ENCODE results near the gene MATN3.

MATN3 gene

GRCh38 chr2:19993731-19994130 lies 18.7 kb downstream of the MATN3 start:
- DNase-seq, result no peak

- DNase-seq, result no peak
Measured at GRCh38 chr2:19991895-19992294, 20.6 kb downstream of the MATN3 start.

- no peak for DNase-seq
Measured at GRCh38 chr2:19990416-19990728, 22.1 kb downstream of the MATN3 start.

GRCh38 chr2:19989667-19990415 lies 22.6 kb downstream of the MATN3 start, which contains the start of gene WDR35:
Gene WDR35 (minus strand): TSS chr2:19990105. CDS start chr2:19990015, 90 bp downstream.
- DNase-seq, result peak; percentile 89

- DNase-seq, result no peak
Measured at GRCh38 chr2:19989342-19989666, 23.2 kb downstream of the MATN3 start.

GRCh38 chr2:19988600-19988999 lies 23.9 kb downstream of the MATN3 start:
- DNase-seq, result no peak

GRCh38 chr2:19987936-19988335 lies 24.5 kb downstream of the MATN3 start:
- DNase-seq, result no peak

GRCh38 chr2:19982268-19982667 lies 30.2 kb downstream of the MATN3 start:
- DNase-seq, result no peak

- DNase-seq, result no peak
Measured at GRCh38 chr2:19979932-19980331, 32.5 kb downstream of the MATN3 start.

GRCh38 chr2:19973466-19973865 lies 39.0 kb downstream of the MATN3 start:
- no peak for DNase-seq

- DNase-seq, result no peak
Measured at GRCh38 chr2:19971691-19972090, 40.8 kb downstream of the MATN3 start.

GRCh38 chr2:19963386-19963785 lies 49.1 kb downstream of the MATN3 start:
- DNase-seq, result no peak

- peak; percentile 58 for DNase-seq
Measured at GRCh38 chr2:19955544-19956422, 56.7 kb downstream of the MATN3 start.

GRCh38 chr2:19949071-19949470 lies 63.4 kb downstream of the MATN3 start:
- DNase-seq, result no peak

GRCh38 chr2:19947184-19947940 lies 65.1 kb downstream of the MATN3 start:
- DNase-seq, result no peak

GRCh38 chr2:19944205-19944845 lies 68.1 kb downstream of the MATN3 start:
- no peak for DNase-seq

GRCh38 chr2:19943189-19943588 lies 69.3 kb downstream of the MATN3 start:
- DNase-seq, result no peak

- DNase-seq, result no peak
Measured at GRCh38 chr2:19942199-19942598, 70.3 kb downstream of the MATN3 start.
